ENCODE measurements around the gene SH3GLB1. TPM values are rescaled to one million over a fixed set of nuclear protein-coding genes. Genes with fewer than 3 reads are reported as not detected.

Gene SH3GLB1
- total and polyA plus RNA-seq, 4 experiments from 2014 or later, result 45.0 to 59.6 (median 55.0) TPM

GRCh38 chr1:86748622-86749373, 44.4 kb downstream of the SH3GLB1 start:
- peaks cover 17% of the 10 kb centered on the region for H3K36me3 ChIP-seq (ENCODE audit: insufficient read depth, low read length)
- peaks cover 0 to 4% (median 0%) of the 10 kb centered on the region in 4 donors for H3K4me1 Mint-ChIP-seq
- peaks cover 27 to 28% of the 10 kb centered on the region in 2 donors for H3K36me3 Mint-ChIP-seq
- POLR2A ChIA-PET (ENCODE audit: partially characterized antibody), result interaction anchor here (0.7 kb wide), 1 partner anchor 44 kb away, joined by 3 read pairs; the partner anchor contains the start of gene SH3GLB1
- no peaks in the 10 kb centered on the region for H3K4me1 ChIP-seq (ENCODE audit: insufficient read depth, low read length)
- CTCF ChIA-PET (ENCODE audit: partially characterized antibody), result interaction anchor here (0.7 to 2.8 kb wide), 3 partner anchors 9 to 244 kb away, joined by 3 to 10 read pairs (median 3); partner anchors contain the start of gene SH3GLB1
- H3K4me3 Mint-ChIP-seq, result no peak overlapping the region
- peak overlapping the region in 2 of 7 donors; percentile 18 to 31 for H3K27ac Mint-ChIP-seq
- intact Hi-C loops (cut with micrococcal nuclease), result no loop called here
- no peaks in the 10 kb centered on the region for H3K27me3 ChIP-seq (ENCODE audit: insufficient read depth, low read length)
- H3K27ac ChIP-seq (ENCODE audit: low read depth, low read length), result no peak overlapping the region
- H3K4me3 ChIP-seq (ENCODE audit: low read length in 2 of 2), result no peak overlapping the region
- no peaks in the 10 kb centered on the region for H3K27me3 Mint-ChIP-seq
- no peaks in the 10 kb centered on the region for H3K9me3 ChIP-seq (ENCODE audit: control insufficient read depth in 1 of 2, low read length in 2 of 2)
- no peak for DNase-seq
- H3K9me3 Mint-ChIP-seq, result no peaks in the 10 kb centered on the region

- no peaks in the 10 kb centered on the region for H3K4me1 ChIP-seq (ENCODE audit: insufficient read depth, low read length)
- H3K9me3 Mint-ChIP-seq, result no peaks in the 10 kb centered on the region
- ChIA-PET CTCF (ENCODE audit: partially characterized antibody) (interaction anchor here (0.7 to 2.8 kb wide), 2 partner anchors 46 to 250 kb away, joined by 3 to 10 read pairs; partner anchors contain the start of gene SH3GLB1), POLR2A (ENCODE audit: partially characterized antibody) (interaction anchor here (1.1 kb wide), 1 partner anchor 46 kb away, joined by 3 read pairs; the partner anchor contains the start of gene SH3GLB1)
- H3K27me3 Mint-ChIP-seq, result peaks cover 0 to 9% of the 10 kb centered on the region in 2 donors
- H3K4me3 ChIP-seq (ENCODE audit: low read length in 2 of 2), result no peak overlapping the region
- no peak for DNase-seq
- no peaks in the 10 kb centered on the region for H3K9me3 ChIP-seq (ENCODE audit: control insufficient read depth in 1 of 2, low read length in 2 of 2)
- no peaks in the 10 kb centered on the region for H3K27me3 ChIP-seq (ENCODE audit: insufficient read depth, low read length)
- peaks cover 4% of the 10 kb centered on the region for H3K36me3 ChIP-seq (ENCODE audit: insufficient read depth, low read length)
- H3K36me3 Mint-ChIP-seq, result peaks cover 15 to 17% of the 10 kb centered on the region in 2 donors
- H3K4me1 Mint-ChIP-seq, result peaks cover 0 to 4% (median 0%) of the 10 kb centered on the region in 4 donors
- H3K27ac Mint-ChIP-seq, result peak overlapping the region in 1 of 7 donors; percentile 44
- intact Hi-C loops (cut with micrococcal nuclease), result no loop called here
- no peak overlapping the region for H3K4me3 Mint-ChIP-seq
- no peak overlapping the region for H3K27ac ChIP-seq (ENCODE audit: low read depth, low read length)
Observed at GRCh38 chr1:86750076-86750475, 45.7 kb downstream of the SH3GLB1 start.

GRCh38 chr1:86750530-86750929, 46.2 kb downstream of the SH3GLB1 start:
- Mint-ChIP-seq H3K27me3 (peaks cover under 1 to 9% of the 10 kb centered on the region in 2 donors), H3K27ac (peak overlapping the region in 1 of 7 donors; percentile 44), H3K4me1 (peaks cover 0 to 4% (median 0%) of the 10 kb centered on the region in 4 donors), H3K4me3 (no peak overlapping the region), H3K36me3 (peaks cover 10 to 12% of the 10 kb centered on the region in 2 donors), H3K9me3 (no peaks in the 10 kb centered on the region)
- Histone ChIP-seq H3K9me3 (ENCODE audit: control insufficient read depth in 1 of 2, low read length in 2 of 2) (no peaks in the 10 kb centered on the region), H3K4me1 (ENCODE audit: insufficient read depth, low read length) (no peaks in the 10 kb centered on the region), H3K36me3 (ENCODE audit: insufficient read depth, low read length) (no peaks in the 10 kb centered on the region), H3K27me3 (ENCODE audit: insufficient read depth, low read length) (no peaks in the 10 kb centered on the region), H3K4me3 (ENCODE audit: low read length in 2 of 2) (no peak overlapping the region), H3K27ac (ENCODE audit: low read depth, low read length) (no peak overlapping the region)
- intact Hi-C loops (cut with micrococcal nuclease), result no loop called here
- ChIA-PET POLR2A (ENCODE audit: partially characterized antibody) (interaction anchor here (1.1 kb wide), 1 partner anchor 47 kb away, joined by 3 read pairs; the partner anchor contains the start of gene SH3GLB1), CTCF (ENCODE audit: partially characterized antibody) (interaction anchor here (2.8 kb wide), 1 partner anchor 46 kb away, joined by 10 read pairs; the partner anchor contains the start of gene SH3GLB1)
- DNase-seq, result no peak

- DNase-seq, result no peak
- Histone ChIP-seq H3K4me3 (ENCODE audit: low read length in 2 of 2) (no peak overlapping the region), H3K9me3 (ENCODE audit: control insufficient read depth in 1 of 2, low read length in 2 of 2) (no peaks in the 10 kb centered on the region), H3K4me1 (ENCODE audit: insufficient read depth, low read length) (no peaks in the 10 kb centered on the region), H3K27ac (ENCODE audit: low read depth, low read length) (no peak overlapping the region), H3K36me3 (ENCODE audit: insufficient read depth, low read length) (no peaks in the 10 kb centered on the region), H3K27me3 (ENCODE audit: insufficient read depth, low read length) (no peaks in the 10 kb centered on the region)
- H3K27me3 Mint-ChIP-seq, result peaks cover 7 to 11% of the 10 kb centered on the region in 2 donors
- no peak overlapping the region for H3K4me3 Mint-ChIP-seq
- POLR2A ChIA-PET (ENCODE audit: partially characterized antibody), result interaction anchor here (1.1 kb wide), 1 partner anchor 250 kb away, joined by 3 read pairs; no protein-coding TSS in a partner anchor
- H3K9me3 Mint-ChIP-seq, result no peaks in the 10 kb centered on the region
- CTCF ChIA-PET (ENCODE audit: partially characterized antibody), result interaction anchor here (1.6 to 2.8 kb wide), 2 partner anchors 49 to 247 kb away, joined by 4 to 7 read pairs; no protein-coding TSS in a partner anchor
- peaks cover 3% of the 10 kb centered on the region in 2 donors for H3K36me3 Mint-ChIP-seq
- H3K4me1 Mint-ChIP-seq, result peaks cover 0 to 4% (median 0%) of the 10 kb centered on the region in 4 donors
- no peak overlapping the region for H3K27ac Mint-ChIP-seq
- intact Hi-C loops (cut with micrococcal nuclease), result no loop called here
Observed at GRCh38 chr1:86751923-86752322, 47.5 kb downstream of the SH3GLB1 start.

- CTCF ChIA-PET (ENCODE audit: partially characterized antibody), result interaction anchor here (1.0 to 2.8 kb wide), 9 partner anchors 10 to 368 kb away, joined by 3 to 14 read pairs (median 3); partner anchors contain the start of gene SH3GLB1
- peak in 1 of 5 donors; percentile 10 for DNase-seq
- POLR2A ChIA-PET (ENCODE audit: partially characterized antibody), result interaction anchor here (1.6 kb wide), 1 partner anchor 49 kb away, joined by 8 read pairs; the partner anchor contains the start of gene SH3GLB1
- Histone ChIP-seq H3K36me3 (ENCODE audit: insufficient read depth, low read length) (no peaks in the 10 kb centered on the region), H3K4me1 (ENCODE audit: insufficient read depth, low read length) (no peaks in the 10 kb centered on the region), H3K27me3 (ENCODE audit: insufficient read depth, low read length) (no peaks in the 10 kb centered on the region), H3K9me3 (ENCODE audit: control insufficient read depth in 1 of 2, low read length in 2 of 2) (no peaks in the 10 kb centered on the region), H3K27ac (ENCODE audit: low read depth, low read length) (no peak overlapping the region), H3K4me3 (ENCODE audit: low read length in 2 of 2) (no peak overlapping the region)
- Mint-ChIP-seq H3K27me3 (peaks cover 10 to 12% of the 10 kb centered on the region in 2 donors), H3K4me3 (no peak overlapping the region), H3K36me3 (no peaks in the 10 kb centered on the region), H3K9me3 (no peaks in the 10 kb centered on the region), H3K4me1 (peaks cover 0 to 4% (median 0%) of the 10 kb centered on the region in 4 donors), H3K27ac (no peak overlapping the region)
- intact Hi-C loops (cut with micrococcal nuclease), result no loop called here
Observed at GRCh38 chr1:86753700-86754099, 49.3 kb downstream of the SH3GLB1 start.

DNA sequence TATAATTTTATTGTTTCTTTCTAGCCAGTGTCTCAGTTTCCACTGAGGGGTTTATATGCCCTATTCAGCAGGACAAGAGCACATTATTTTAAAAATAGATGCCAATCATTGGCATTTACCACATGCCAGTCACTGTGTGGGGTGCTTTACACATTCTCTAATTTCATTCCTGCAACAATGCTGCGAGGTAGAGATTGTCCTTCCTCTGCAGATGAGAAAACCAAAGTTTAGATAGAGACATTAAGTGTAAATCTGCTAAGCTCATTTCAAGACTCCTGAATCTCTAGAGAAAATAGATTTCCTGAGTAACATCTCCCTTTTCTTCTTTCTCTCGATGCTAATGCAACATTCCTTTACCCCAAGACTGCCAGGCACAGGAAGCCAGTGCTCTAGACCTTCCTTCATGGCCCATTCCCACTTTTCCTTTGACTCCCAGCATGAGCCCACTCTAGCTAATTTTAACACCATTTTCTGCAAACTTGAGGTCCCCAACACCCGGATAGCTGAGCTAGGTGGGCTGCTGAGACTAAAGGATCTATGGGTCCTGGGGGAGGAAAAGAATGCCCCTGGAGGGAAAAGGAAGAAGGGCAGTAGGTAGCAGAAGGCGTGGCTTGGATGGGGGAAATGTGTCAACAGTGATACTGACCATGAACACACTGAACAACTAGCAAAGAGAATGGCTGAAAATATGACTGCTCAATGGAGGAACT, 50.0 kb downstream of the SH3GLB1 start:
- Histone ChIP-seq H3K27me3 (ENCODE audit: insufficient read depth, low read length) (no peaks in the 10 kb centered on the region), H3K27ac (ENCODE audit: low read depth, low read length) (no peak overlapping the region), H3K4me3 (ENCODE audit: low read length in 2 of 2) (no peak overlapping the region), H3K36me3 (ENCODE audit: insufficient read depth, low read length) (no peaks in the 10 kb centered on the region), H3K4me1 (ENCODE audit: insufficient read depth, low read length) (no peaks in the 10 kb centered on the region), H3K9me3 (ENCODE audit: control insufficient read depth in 1 of 2, low read length in 2 of 2) (no peaks in the 10 kb centered on the region)
- Mint-ChIP-seq H3K9me3 (peaks cover 0 to 4% (median 2%) of the 10 kb centered on the region in 8 donors), H3K36me3 (no peaks in the 10 kb centered on the region), H3K4me3 (no peak overlapping the region), H3K27ac (peak overlapping the region in 1 of 7 donors; percentile 19), H3K27me3 (peaks cover 10 to 12% of the 10 kb centered on the region in 2 donors), H3K4me1 (peaks cover 0 to 4% (median 0%) of the 10 kb centered on the region in 4 donors)
- CTCF ChIA-PET (ENCODE audit: partially characterized antibody), result interaction anchor here (1.0 to 2.8 kb wide), 7 partner anchors 10 to 250 kb away, joined by 3 to 14 read pairs (median 3); partner anchors contain the start of gene SH3GLB1
- no peak for DNase-seq
- intact Hi-C loops (cut with micrococcal nuclease), result no loop called here
- POLR2A ChIA-PET (ENCODE audit: partially characterized antibody), result interaction anchor here (1.6 kb wide), 1 partner anchor 50 kb away, joined by 8 read pairs; the partner anchor contains the start of gene SH3GLB1
